HG02642 (cell line): ENCODE results near the gene GREM1.

Experiments used
- ATAC-seq: cut with Tn5 transposase; IDR thresholded peaks from one replicate; pipeline ENCODE4 v1.9.1; 2021; ENCODE audit warnings: mild to moderate bottlenecking; ENCODE audit not compliant: unreplicated experiment, poor library complexity

The GREM1 gene

DNA sequence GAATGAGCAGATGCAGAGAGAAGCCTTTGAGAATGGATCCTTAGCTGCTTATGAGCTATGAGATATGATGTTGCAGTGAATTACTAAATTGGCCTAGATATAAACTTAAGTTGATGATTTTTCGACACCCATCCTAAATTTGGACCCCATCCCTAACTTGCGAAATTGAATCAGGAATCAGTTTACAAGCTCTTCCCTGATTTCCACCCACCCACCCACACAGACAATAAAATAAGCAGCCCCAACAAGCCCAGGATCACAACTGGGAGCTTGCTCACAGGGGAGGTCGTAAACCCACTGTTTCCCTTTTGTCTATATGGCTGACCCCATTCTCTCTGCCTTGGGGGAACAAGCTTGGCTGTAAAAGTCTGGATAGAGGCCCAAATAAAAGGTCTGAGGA, 57.3 kb downstream of the GREM1 start:
- ATAC-seq = no peak

DNA sequence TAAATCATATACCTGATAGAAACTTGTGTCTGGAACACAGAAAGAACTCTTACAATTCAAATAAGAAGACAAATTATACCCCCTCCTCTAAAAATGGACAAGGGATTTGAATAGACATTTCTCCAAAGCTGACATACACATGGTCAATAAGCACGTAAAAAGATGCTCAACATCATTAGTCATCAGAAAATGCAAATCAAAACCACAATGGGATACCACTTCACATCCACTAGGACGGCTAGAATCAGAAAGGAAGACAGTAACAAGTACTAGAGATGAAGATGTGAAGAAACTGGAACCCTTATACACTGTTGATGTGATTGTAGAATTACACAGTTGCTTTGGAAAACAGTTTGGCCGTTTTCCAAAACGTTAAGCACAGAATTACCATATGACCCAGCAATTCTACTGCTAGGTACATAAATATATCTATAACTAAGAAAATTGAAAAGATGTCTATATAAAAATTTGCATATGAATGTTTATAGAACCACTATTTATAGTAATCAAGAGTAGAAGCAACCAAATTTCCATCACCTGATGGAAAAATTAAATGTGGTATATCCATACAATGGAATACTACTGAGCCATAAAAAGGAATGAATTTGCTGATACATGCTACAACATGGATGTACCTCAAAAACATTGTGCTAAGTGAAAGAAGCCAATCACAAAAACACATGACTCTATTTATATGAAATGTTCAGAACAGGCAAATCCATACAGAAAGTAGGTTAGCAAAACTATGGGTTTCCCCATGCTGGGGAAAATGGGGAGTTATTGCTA, 60.8 kb downstream of the GREM1 start:
- ATAC-seq = no peak

DNA sequence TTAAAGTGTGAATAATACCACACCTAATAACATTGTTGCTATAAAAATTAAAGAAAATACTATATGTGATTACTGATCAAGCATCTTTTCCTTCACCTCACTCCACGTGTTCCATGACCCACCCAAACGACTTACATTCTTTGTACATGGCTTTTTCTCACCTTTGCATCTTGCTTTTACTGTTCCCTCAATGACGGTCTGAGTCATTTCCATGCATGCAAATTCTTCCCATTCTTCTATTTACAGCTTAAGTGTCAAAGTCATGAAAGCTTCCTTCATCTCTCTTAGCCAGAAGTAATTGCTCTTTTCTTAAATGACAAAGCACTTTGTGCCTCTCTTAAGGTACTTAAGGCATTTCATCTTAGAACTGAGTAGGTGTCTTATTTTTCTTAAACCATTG, 64.0 kb downstream of the GREM1 start:
- ATAC-seq = no peak

DNA sequence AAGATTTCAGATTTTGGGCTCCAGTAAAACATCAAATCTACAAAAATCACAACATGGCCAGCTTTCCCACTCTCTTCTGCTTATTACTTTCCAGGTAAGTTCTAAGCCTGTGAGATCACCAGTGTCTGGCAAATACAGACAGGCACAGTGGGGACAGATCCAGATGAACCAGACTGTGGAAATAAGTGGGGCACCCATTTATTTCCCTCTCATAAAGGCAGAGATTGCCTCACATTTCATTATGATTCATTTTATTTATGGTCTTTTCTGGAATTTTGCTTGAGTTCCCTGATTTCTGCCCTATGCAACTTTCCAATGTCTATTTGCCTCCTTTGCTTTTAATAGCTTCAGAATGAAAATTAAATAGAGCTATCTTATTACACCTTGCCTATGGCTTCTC, 66.8 kb downstream of the GREM1 start:
- ATAC-seq = no peak

DNA sequence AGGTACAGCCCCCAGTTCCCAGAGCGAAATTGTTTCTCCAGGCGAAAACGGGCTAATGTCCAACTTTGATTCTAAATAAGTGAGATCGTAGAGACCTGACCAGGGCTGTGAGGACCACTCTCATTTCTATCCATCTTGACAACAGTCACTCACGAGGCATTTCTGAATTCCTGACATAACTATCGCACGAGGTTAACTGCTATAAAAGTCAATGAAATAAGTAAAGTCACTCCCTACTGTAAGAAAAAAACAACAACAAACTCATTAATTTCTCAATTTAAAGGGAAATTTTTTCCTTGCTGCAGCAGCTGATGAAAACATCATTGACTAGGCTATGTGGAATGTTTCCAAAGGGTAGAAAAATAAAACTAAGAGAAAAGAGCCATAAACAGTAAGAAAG, 69.1 kb downstream of the GREM1 start:
- no peak for ATAC-seq

DNA sequence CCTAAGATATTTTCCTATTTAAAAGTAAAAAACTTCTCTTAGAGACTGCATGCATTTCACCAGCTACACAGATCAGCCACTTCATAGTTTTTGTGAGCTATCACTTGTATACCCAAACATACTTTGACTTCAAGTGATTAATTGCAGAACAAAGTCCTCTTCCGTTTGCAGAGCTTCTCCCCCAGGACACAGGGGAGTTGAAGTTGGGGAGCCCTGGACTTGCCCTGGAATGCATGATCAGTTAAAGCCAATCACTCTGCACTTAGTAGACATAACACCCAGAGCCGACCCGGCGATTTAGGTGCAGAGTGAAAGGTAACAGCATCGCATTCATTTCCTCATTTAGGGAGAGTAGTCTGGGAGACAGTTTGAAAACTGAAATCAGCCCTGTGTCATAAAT, 70.1 kb downstream of the GREM1 start:
- ATAC-seq = no peak

DNA sequence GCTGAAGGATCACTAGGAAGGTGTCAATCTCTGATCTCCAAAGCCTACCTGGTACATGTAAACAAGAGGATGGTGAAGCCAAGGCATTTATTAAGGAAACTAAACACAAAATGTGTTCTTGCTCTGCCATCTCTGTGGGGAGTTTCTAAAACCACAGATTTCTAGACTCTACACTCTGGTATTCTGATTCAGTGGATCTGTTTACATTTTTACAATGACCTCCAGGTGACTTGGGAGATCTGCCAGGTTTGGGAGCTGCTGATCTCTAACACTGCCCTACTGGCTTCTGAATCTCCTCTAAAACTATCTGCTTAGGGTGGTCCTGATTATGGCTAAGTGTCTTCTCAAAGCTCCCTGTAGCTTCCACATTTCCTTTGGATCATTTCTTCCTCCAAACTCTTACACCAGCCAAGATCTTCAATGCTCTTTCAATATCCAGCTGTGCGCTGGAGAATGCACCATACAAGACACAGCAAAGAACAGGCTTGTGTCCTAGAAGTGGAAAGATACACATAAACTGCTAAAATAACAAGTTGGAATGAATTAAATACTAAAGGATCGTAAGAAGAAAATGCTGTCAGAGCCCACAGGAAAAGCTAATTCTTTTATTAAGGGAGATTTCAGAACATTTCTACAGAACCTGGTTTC, 72.7 kb downstream of the GREM1 start:
- no peak for ATAC-seq

DNA sequence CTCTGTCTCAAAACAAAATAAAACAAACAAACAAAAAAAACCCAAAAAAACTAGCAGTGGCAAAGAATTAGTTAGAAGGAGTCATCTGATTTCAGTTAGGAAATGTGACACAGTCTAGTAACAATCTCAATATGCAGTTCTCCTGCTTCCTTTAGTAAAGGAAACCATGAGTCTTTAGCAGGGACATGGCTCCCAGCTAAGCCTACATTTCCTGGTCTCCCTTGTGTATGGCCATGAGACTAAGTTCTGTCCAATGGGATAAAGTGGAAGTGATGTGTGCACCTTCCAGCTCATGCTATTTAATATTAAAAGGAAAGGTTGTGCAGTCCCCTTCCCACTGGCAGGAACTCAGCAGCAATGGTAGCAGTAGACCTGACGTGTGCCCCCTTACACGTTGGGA, 74.6 kb downstream of the GREM1 start:
- ATAC-seq = no peak
